ENCODE data around the gene POLRMT.
A peak's percentile ranks its signal among the peaks of the same experiment; 100 is the strongest.
"Not testable (repeated sequence)": the region's sequence is repeated elsewhere in the genome, so short reads cannot be mapped to it uniquely, and the experiment has no call there.

POLRMT gene

GRCh38 chr19:647566-648284 is 14.4 kb upstream of the POLRMT start:
- DNase-seq: no peak

GRCh38 chr19:646779-647565 is 13.6 kb upstream of the POLRMT start:
- DNase-seq: no peak

GRCh38 chr19:645912-646778 is 12.8 kb upstream of the POLRMT start:
- no peak for DNase-seq

- no peak for DNase-seq
These were observed 11.5 kb upstream of the POLRMT start for GRCh38 chr19:644789-645188.

- DNase-seq: no peak
These were observed 11.0 kb upstream of the POLRMT start for GRCh38 chr19:644363-644762.

GRCh38 chr19:643736-644135 is 10.4 kb upstream of the POLRMT start:
- no peak for DNase-seq

GRCh38 chr19:642767-643727 is 9.7 kb upstream of the POLRMT start:
- no peak for DNase-seq

- DNase-seq: no peak
These were observed 8.4 kb upstream of the POLRMT start for GRCh38 chr19:641702-642101.

- no peak for DNase-seq
These were observed 7.4 kb upstream of the POLRMT start for GRCh38 chr19:640606-641189.

- DNase-seq: no peak
These were observed 6.8 kb upstream of the POLRMT start for GRCh38 chr19:640161-640558.

GRCh38 chr19:639253-640160 is 6.2 kb upstream of the POLRMT start, which contains the start of gene FGF22:
TSS of gene FGF22 (plus strand) at chr19:639879. CDS start at chr19:639926, 47 bp downstream.
- DNase-seq: peak; percentile 93 to 96

- no peak for DNase-seq
These were observed 5.5 kb upstream of the POLRMT start for GRCh38 chr19:638906-639252.

- no peak for DNase-seq
These were observed 1.8 kb upstream of the POLRMT start for GRCh38 chr19:634975-635652.

GRCh38 chr19:633786-634639 is 676 bp upstream of the POLRMT start:
- no peak for DNase-seq

GRCh38 chr19:632579-633067 is 714 bp downstream of the POLRMT start:
- DNase-seq: no peak

GRCh38 chr19:629961-630714 is 3.2 kb downstream of the POLRMT start:
- DNase-seq: no peak

GRCh38 chr19:629515-629914 is 3.8 kb downstream of the POLRMT start:
- DNase-seq: not testable (repeated sequence)

GRCh38 chr19:628168-628567 is 5.2 kb downstream of the POLRMT start:
- DNase-seq: no peak
